Upper lobe of left lung (tissue), 4 donors: Measurements from ENCODE around the gene TMEM200B.

ENCODE experiments used
- CTCF ChIP-seq, 6 experiments: fragments of 450-650 bp in 4 of 6; fragments of 200-600 bp in 2 of 6; sonication (generic) in 2 of 6; IDR thresholded peaks; one replicate each; pipeline ENCODE4 v1.5.1; 2016 to 2019; ENCODE audit warnings: antibody characterized with exemption in 6 of 6
- EP300 ChIP-seq, 4 donors: sonication (generic); formaldehyde crosslinking; IDR thresholded peaks; one replicate each; pipeline ENCODE4 v1.5.1; 2017; ENCODE audit warnings: antibody characterized with exemption in 4 of 4, control low read depth in 2 of 4
- POLR2A ChIP-seq, 4 donors: fragments of 450-650 bp; IDR thresholded peaks; one replicate each; pipeline ENCODE4 v1.5.1; 2016 to 2017; ENCODE audit warnings: antibody characterized with exemption in 4 of 4, mild to moderate bottlenecking in 2 of 4
- POLR2AphosphoS5 ChIP-seq, 2 donors: sonication (generic); formaldehyde crosslinking; IDR thresholded peaks; one replicate each; pipeline ENCODE4 v1.5.1; 2017; ENCODE audit warnings: antibody characterized with exemption in 2 of 2

- no peak for TF ChIP-seq CTCF (IDR thresholded peaks at IDR 0.05)
- no peak for TF ChIP-seq EP300 (IDR thresholded peaks at IDR 0.05)
- no peak for TF ChIP-seq POLR2A (IDR thresholded peaks at IDR 0.05)
- no peak for TF ChIP-seq POLR2AphosphoS5 (IDR thresholded peaks at IDR 0.05)
Measured at GRCh38 chr1:29156543-29157268, 33.0 kb upstream of the TMEM200B start.
